ENCODE data around the gene RCE1.

DNA sequence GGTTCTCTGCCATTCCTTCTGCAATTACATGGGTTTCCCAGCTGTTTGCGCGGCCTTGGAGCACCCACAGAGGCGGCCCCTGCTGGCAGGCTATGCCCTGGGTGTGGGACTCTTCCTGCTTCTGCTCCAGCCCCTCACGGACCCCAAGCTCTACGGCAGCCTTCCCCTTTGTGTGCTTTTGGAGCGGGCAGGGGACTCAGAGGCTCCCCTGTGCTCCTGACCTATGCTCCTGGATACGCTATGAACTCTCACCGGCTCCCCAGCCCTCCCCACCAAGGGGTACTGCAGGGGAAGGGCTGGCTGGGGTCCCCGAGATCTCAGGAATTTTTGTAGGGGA is 2.6 kb downstream of the RCE1 start:
- TF ChIP-seq, protein P1, sequence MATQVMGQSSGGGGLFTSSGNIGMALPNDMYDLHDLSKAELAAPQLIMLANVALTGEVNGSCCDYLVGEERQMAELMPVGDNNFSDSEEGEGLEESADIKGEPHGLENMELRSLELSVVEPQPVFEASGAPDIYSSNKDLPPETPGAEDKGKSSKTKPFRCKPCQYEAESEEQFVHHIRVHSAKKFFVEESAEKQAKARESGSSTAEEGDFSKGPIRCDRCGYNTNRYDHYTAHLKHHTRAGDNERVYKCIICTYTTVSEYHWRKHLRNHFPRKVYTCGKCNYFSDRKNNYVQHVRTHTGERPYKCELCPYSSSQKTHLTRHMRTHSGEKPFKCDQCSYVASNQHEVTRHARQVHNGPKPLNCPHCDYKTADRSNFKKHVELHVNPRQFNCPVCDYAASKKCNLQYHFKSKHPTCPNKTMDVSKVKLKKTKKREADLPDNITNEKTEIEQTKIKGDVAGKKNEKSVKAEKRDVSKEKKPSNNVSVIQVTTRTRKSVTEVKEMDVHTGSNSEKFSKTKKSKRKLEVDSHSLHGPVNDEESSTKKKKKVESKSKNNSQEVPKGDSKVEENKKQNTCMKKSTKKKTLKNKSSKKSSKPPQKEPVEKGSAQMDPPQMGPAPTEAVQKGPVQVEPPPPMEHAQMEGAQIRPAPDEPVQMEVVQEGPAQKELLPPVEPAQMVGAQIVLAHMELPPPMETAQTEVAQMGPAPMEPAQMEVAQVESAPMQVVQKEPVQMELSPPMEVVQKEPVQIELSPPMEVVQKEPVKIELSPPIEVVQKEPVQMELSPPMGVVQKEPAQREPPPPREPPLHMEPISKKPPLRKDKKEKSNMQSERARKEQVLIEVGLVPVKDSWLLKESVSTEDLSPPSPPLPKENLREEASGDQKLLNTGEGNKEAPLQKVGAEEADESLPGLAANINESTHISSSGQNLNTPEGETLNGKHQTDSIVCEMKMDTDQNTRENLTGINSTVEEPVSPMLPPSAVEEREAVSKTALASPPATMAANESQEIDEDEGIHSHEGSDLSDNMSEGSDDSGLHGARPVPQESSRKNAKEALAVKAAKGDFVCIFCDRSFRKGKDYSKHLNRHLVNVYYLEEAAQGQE (IDR thresholded peaks at IDR 0.05; ENCODE audit: insufficient read depth in 1 of 2, low read depth in 2 of 2, low read length in 1 of 2), result no peak
- TF ChIP-seq SIN3A (IDR thresholded peaks at IDR 0.05; ENCODE audit: borderline replicate concordance, insufficient read depth, low read depth, low read length), result no peak
- TF ChIP-seq, protein P2, sequence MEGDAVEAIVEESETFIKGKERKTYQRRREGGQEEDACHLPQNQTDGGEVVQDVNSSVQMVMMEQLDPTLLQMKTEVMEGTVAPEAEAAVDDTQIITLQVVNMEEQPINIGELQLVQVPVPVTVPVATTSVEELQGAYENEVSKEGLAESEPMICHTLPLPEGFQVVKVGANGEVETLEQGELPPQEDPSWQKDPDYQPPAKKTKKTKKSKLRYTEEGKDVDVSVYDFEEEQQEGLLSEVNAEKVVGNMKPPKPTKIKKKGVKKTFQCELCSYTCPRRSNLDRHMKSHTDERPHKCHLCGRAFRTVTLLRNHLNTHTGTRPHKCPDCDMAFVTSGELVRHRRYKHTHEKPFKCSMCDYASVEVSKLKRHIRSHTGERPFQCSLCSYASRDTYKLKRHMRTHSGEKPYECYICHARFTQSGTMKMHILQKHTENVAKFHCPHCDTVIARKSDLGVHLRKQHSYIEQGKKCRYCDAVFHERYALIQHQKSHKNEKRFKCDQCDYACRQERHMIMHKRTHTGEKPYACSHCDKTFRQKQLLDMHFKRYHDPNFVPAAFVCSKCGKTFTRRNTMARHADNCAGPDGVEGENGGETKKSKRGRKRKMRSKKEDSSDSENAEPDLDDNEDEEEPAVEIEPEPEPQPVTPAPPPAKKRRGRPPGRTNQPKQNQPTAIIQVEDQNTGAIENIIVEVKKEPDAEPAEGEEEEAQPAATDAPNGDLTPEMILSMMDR (IDR thresholded peaks at IDR 0.05), result no peak

Data from Panc1 (cell line).